Peyer's patch (tissue), 4 donors: ENCODE results near the gene CHST11. TPM values are rescaled to one million over a fixed set of nuclear protein-coding genes. Genes with fewer than 3 reads are reported as not detected.

Source experiments
- DNase-seq, 3 donors: peaks; one replicate each; pipeline ENCODE4 v3.0.0-alpha.2; 2017 to 2019
- H3K27ac ChIP-seq, 4 donors: fragments of 200-600 bp; sonication (generic); one replicate each; pipeline ENCODE4 v1.5.1; 2016 to 2019
- H3K27me3 ChIP-seq, 2 donors: fragments of 200-600 bp; sonication (generic); one replicate each; pipeline ENCODE4 v1.5.1; 2019
- H3K36me3 ChIP-seq, 3 donors: fragments of 200-600 bp; sonication (generic); one replicate each; pipeline ENCODE4 v1.5.1; 2016 to 2019
- H3K4me1 ChIP-seq, 4 donors: fragments of 200-600 bp; sonication (generic); one replicate each; pipeline ENCODE4 v1.5.1; 2016 to 2019
- H3K4me3 ChIP-seq, 4 donors: fragments of 200-600 bp; sonication (generic); 1 replicate in 3 of 4; 2 replicates in 1 of 4; pipeline ENCODE4 v1.5.1; 2016 to 2019; ENCODE audit warnings: mild to moderate bottlenecking in 1 of 4
- H3K9me3 ChIP-seq, 4 donors: fragments of 200-600 bp; sonication (generic); one replicate each; pipeline ENCODE4 v1.5.1; 2016 to 2019; ENCODE audit warnings: mild to moderate bottlenecking in 1 of 4
- POLR2A ChIP-seq, 2 donors: fragments of 450-650 bp; IDR thresholded peaks; one replicate each; pipeline ENCODE4 v1.5.1; 2017; ENCODE audit warnings: antibody characterized with exemption in 2 of 2, mild to moderate bottlenecking in 2 of 2, moderate library complexity in 2 of 2
- total RNA-seq, 4 donors: library from RNA; depleted of rRNA; stranded (reverse); fragments of >200 nt; gene quantifications; one replicate each; pipeline ENCODE4 v1.1.0, GENCODE V29; 2016
- TF ChIP-seq, protein P1 (sequence below), 6 experiments: fragments of 450-650 bp in 4 of 6; fragments of 200-600 bp in 2 of 6; sonication (generic) in 1 of 6; IDR thresholded peaks; one replicate each; pipeline ENCODE4 v1.5.1; 2017 to 2019; ENCODE audit warnings: antibody characterized with exemption in 6 of 6, mild to moderate bottlenecking in 3 of 6, moderate library complexity in 1 of 6

CHST11 gene
- total RNA-seq, 4 donors from 2014 or later, result 9.9 to 119 (median 15.6) TPM

- Histone ChIP-seq H3K27me3 (no peaks in the 10 kb centered on the region), H3K36me3 (no peaks in the 10 kb centered on the region), H3K4me1 (peaks cover 0 to 11% (median 0%) of the 10 kb centered on the region in 4 donors), H3K27ac (peak overlapping the region in 2 of 4 donors; percentile 30 to 44), H3K9me3 (no peaks in the 10 kb centered on the region), H3K4me3 (no peak overlapping the region)
- DNase-seq, result no peak
- TF ChIP-seq, protein P1, sequence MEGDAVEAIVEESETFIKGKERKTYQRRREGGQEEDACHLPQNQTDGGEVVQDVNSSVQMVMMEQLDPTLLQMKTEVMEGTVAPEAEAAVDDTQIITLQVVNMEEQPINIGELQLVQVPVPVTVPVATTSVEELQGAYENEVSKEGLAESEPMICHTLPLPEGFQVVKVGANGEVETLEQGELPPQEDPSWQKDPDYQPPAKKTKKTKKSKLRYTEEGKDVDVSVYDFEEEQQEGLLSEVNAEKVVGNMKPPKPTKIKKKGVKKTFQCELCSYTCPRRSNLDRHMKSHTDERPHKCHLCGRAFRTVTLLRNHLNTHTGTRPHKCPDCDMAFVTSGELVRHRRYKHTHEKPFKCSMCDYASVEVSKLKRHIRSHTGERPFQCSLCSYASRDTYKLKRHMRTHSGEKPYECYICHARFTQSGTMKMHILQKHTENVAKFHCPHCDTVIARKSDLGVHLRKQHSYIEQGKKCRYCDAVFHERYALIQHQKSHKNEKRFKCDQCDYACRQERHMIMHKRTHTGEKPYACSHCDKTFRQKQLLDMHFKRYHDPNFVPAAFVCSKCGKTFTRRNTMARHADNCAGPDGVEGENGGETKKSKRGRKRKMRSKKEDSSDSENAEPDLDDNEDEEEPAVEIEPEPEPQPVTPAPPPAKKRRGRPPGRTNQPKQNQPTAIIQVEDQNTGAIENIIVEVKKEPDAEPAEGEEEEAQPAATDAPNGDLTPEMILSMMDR (IDR thresholded peaks at IDR 0.05), result no peak
- TF ChIP-seq POLR2A (IDR thresholded peaks at IDR 0.05), result no peak
Observed at GRCh38 chr12:104748356-104748755, 291.6 kb downstream of the CHST11 start.

DNA sequence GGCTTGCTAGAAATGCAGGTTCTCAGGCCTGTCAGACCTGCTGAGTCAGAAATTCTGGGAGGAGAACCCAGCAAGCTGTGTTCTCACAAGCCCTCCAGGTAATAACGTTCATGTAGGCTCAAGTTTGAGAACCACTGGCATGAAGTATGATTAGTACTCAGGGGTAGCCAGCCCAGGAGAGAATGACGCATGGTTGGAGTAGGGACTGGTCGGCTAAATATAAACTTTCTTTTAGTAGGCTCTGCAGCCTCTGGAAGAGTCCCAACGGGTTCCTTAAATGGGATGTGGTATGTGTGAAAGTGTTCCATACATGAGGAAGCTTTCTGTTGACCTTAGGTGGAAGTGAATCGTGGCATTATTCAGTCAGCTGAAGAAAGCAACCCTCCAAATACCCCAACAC, 292.0 kb downstream of the CHST11 start:
- TF ChIP-seq POLR2A (IDR thresholded peaks at IDR 0.05), result no peak
- TF ChIP-seq, protein P1 (IDR thresholded peaks at IDR 0.05), result no peak
- H3K27me3 ChIP-seq, result no peaks in the 10 kb centered on the region
- no peaks in the 10 kb centered on the region for H3K36me3 ChIP-seq
- no peak for DNase-seq
- no peaks in the 10 kb centered on the region for H3K9me3 ChIP-seq
- H3K4me1 ChIP-seq, result peaks cover 0 to 11% (median 0%) of the 10 kb centered on the region in 4 donors
- H3K4me3 ChIP-seq, result no peak overlapping the region
- H3K27ac ChIP-seq, result peak overlapping the region in 2 of 4 donors; percentile 30 to 44

GRCh38 chr12:104749545-104749944, 292.8 kb downstream of the CHST11 start:
- TF ChIP-seq, protein P1 (IDR thresholded peaks at IDR 0.05), result no peak
- TF ChIP-seq POLR2A (IDR thresholded peaks at IDR 0.05), result no peak

DNA sequence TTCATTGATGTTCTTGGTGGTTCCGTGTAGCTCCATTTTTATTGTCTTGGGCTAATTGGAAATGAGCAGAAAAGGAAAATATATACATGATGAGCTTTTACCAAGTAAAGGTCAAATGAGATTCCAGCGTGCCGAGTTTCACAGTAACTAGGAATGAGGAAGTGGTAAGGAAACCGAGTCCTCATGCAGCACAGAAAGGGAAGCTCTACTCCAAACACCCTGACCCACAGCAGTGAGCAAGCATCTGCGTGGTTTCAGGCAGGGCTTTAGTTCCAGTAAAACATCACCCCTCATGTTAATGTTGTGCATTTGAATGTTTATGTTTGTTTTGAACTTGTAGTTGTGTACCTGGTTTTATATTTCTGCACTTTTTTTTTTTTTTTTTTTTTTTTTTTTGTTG, 293.3 kb downstream of the CHST11 start:
- Histone ChIP-seq H3K4me3 (no peak overlapping the region), H3K27me3 (no peaks in the 10 kb centered on the region), H3K4me1 (peaks cover 0 to 11% (median 0%) of the 10 kb centered on the region in 4 donors), H3K9me3 (no peaks in the 10 kb centered on the region), H3K36me3 (no peaks in the 10 kb centered on the region), H3K27ac (peak overlapping the region in 1 of 4 donors; percentile 2)
- peak in 2 of 3 donors; percentile 54 to 64 for DNase-seq
- no peak for TF ChIP-seq POLR2A (IDR thresholded peaks at IDR 0.05)
- TF ChIP-seq, protein P1 (IDR thresholded peaks at IDR 0.05), result no peak

More at GRCh38 chr12:104749545-104749944, 292.8 kb downstream of the CHST11 start:
- H3K4me1 ChIP-seq, result peaks cover 0 to 11% (median 0%) of the 10 kb centered on the region in 4 donors
- DNase-seq, result no peak
- H3K27me3 ChIP-seq, result no peaks in the 10 kb centered on the region
- H3K27ac ChIP-seq, result peak overlapping the region in 1 of 4 donors; percentile 2
- no peaks in the 10 kb centered on the region for H3K36me3 ChIP-seq
- H3K4me3 ChIP-seq, result no peak overlapping the region
- no peaks in the 10 kb centered on the region for H3K9me3 ChIP-seq

- H3K4me3 ChIP-seq, result no peak overlapping the region
- peaks cover 0 to 11% (median 0%) of the 10 kb centered on the region in 4 donors for H3K4me1 ChIP-seq
- no peaks in the 10 kb centered on the region for H3K36me3 ChIP-seq
- H3K27me3 ChIP-seq, result no peaks in the 10 kb centered on the region
- H3K9me3 ChIP-seq, result no peaks in the 10 kb centered on the region
- H3K27ac ChIP-seq, result no peak overlapping the region
- no peak for TF ChIP-seq POLR2A (IDR thresholded peaks at IDR 0.05)
- TF ChIP-seq, protein P1 (IDR thresholded peaks at IDR 0.05), result no peak
- DNase-seq, result no peak
Observed at GRCh38 chr12:104751120-104751519, 294.4 kb downstream of the CHST11 start.

GRCh38 chr12:104751594-104751993, 294.8 kb downstream of the CHST11 start:
- H3K4me3 ChIP-seq, result no peak overlapping the region

More at GRCh38 chr12:104751594-104751993, 294.8 kb downstream of the CHST11 start:
- peak in 1 of 3 donors; percentile 42 for DNase-seq
- Histone ChIP-seq H3K27ac (no peak overlapping the region), H3K36me3 (no peaks in the 10 kb centered on the region), H3K4me1 (peaks cover 0 to 11% (median 0%) of the 10 kb centered on the region in 4 donors), H3K27me3 (no peaks in the 10 kb centered on the region), H3K9me3 (no peaks in the 10 kb centered on the region)
- no peak for TF ChIP-seq POLR2A (IDR thresholded peaks at IDR 0.05)
- TF ChIP-seq, protein P1 (IDR thresholded peaks at IDR 0.05), result no peak
